HS-5 (cell line): ENCODE data around the gene RSF1.
"Not testable (repeated sequence)": the region's sequence is repeated elsewhere in the genome, so short reads cannot be mapped to it uniquely, and the experiment has no call there.

Experiments
- DNase-seq: peaks from one replicate; pipeline ENCODE4 v3.0.0-alpha.2; 2012; ENCODE audit warnings: low read depth

The RSF1 gene

GRCh38 chr11:77820565-77821348, at the start of gene RSF1, which contains the start of gene AAMDC:
Gene RSF1 (minus strand): TSS chr11:77820722. CDS start chr11:77820714, 8 bp downstream.
Gene AAMDC (plus strand): TSS chr11:77821144. CDS start chr11:77842497, 21,353 bp downstream.
- DNase-seq, result peak; percentile 90

GRCh38 chr11:77868744-77869143, 48.2 kb upstream of the RSF1 start:
- no peak for DNase-seq

DNA sequence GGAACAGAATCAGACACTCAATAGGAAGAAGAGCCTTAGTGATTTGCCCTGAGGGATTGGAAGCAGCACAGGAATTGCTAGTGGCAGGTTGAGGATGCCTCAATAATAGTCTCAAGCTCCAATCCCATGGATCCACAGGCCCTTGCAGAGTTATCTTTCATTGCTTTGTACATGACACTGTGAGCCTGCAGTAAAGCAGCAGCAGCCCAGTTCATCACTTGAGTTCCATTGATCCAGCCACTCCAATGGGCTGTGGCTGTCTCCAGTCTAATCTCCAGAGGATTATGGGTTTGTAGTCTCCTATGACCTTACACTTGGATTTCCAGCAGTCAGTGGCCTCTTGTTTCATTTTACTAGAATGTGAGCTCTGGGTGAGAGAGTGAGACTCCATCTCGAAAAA, 45.8 kb upstream of the RSF1 start:
- no peak for DNase-seq

- DNase-seq, result no peak
Observed at GRCh38 chr11:77865805-77866204, 45.3 kb upstream of the RSF1 start.

GRCh38 chr11:77861444-77861843, 40.9 kb upstream of the RSF1 start:
- not testable (repeated sequence) for DNase-seq

- DNase-seq, result not testable (repeated sequence)
Observed at GRCh38 chr11:77857906-77858457, 37.5 kb upstream of the RSF1 start.

- no peak for DNase-seq
Observed at GRCh38 chr11:77854838-77855237, 34.3 kb upstream of the RSF1 start.

- no peak for DNase-seq
Observed at GRCh38 chr11:77851503-77851902, 31.0 kb upstream of the RSF1 start.

- not testable (repeated sequence) for DNase-seq
Observed at GRCh38 chr11:77843700-77844099, 23.2 kb upstream of the RSF1 start.

DNA sequence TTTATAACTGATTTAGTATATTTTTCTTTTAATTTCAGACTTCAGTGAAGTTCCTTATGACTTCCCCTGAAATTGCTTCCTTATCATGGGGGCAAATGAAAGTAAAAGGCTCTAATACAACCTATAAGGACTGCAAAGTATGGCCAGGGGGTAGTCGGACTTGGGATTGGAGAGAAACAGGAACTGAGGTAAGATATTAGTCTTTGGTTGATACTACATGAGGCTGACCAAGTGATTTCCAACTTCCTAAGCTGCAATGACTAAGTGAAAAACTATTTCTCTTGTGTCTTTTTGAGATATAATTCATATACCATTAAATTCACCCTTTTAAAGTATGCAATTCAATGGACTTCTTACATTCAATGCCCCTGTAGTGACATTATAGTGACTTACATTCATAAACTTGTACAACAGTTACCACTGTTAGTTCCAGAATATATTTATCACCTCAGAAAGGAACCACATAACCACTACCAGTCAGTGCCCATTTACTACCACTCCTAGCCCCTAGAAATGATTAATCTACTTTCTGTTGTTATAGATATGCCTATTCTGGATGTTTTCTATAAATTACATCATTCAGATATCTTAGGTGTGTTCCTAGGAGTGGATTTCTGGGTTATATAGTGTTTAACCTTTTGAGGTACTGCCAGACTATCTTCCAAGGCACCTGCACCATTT, 22.1 kb upstream of the RSF1 start:
- DNase-seq, result no peak

DNA sequence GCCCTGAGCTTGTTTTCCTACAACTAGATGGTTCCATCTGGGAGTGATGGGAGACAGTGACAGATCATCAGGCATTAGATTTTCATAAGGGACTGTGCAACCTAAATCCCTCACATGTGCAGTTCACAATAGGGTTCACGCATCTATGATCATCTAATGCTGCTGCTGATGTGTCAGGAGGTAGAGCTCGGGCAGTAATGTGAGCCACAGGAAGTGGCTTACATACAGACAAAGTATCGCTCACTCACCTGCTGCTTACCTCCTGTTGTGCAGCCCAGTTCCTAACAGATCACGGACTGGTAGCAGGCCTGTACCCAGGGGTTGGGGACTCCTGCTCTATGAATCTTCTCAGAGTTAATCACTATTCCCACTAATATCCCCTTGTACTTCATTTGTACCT, 12.8 kb upstream of the RSF1 start:
- no peak for DNase-seq

- no peak for DNase-seq
Observed at GRCh38 chr11:77828926-77829325, 8.4 kb upstream of the RSF1 start.

GRCh38 chr11:77823775-77824174, 3.3 kb upstream of the RSF1 start:
- DNase-seq, result no peak

GRCh38 chr11:77822126-77822525, 1.6 kb upstream of the RSF1 start:
- DNase-seq, result not testable (repeated sequence)

DNA sequence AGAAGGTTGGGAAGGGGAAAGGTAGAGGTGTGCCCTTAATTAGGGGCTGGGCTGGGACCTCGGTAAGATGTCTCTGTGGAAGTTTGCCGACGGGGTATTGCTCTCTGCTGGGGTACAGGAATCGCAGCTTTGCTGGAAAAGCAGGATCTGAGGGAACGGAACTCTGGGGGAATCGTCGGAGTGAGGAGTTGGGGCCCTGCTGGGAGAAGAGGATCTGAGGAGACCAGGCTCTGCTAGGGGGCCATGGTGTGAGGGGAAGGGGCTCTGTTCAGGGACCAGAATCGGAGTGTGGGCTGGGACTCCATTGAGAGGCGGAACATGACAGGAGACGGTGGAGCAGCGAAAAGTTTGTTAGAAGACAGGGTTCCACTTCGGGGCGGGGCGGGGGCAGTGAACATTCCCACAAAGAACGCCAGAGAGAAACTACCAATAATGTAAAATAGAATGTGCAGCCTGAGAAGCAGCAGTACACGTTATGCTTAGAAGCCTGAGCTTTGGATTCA, 878 bp upstream of the RSF1 start:
- DNase-seq, result no peak

DNA sequence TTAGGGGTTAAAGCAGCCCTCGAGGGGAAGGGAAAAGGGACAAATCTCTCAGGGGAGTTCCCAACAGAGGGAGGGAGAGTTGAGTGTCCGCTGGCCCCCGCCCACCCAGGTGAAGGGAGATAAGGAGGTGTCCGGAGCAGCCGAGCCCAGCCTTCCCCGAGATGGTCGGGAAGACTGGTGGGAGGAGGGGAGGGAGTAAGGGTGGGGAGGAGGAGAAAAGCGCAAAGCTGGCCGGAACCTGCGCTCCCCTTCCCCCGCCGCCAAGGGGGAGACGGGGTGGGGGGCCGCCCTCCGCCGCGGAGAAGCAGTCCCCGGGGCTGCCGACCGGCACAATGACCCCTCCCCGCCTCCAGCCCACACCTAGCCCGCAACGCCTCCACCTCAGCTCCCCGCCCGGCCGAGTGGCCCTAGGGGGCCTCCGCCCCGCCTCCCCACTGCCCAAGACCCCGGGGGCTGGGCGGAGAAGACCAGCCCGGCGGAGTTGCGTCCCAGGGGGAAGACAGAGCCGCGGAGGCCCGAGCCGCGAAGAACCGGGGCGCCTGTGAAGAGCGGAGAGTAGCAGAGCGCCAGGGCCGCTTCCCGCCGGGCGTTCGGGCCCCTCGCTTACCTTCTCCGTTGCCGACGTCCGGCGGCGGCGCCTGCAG, 479 bp downstream of the RSF1 start:
- DNase-seq, result no peak

DNA sequence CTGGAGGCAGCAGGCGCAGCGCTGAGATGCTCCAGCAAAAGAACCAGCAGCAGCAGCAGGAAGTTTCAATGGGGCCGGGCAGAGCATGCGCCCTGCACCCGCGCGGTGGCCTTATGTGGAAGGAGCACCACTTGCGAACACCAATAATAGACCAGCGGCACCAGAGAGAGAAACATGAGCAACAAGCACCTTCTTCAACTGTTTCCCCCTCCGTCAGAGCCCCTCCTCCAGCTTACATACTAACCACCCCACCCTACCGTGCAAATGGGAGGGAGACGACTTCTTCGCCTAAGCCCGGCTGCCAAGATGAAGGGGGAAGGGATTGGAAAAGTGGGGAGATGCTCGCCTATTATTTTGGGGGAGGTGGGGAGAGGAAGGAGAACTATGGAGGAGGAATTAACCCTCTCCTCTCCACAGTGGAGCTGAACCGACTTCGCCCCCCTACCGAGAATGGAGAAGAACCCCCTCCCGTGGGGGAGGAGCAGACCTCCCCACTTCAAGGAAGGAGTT, 1.1 kb downstream of the RSF1 start:
- DNase-seq, result peak; percentile 43

DNA sequence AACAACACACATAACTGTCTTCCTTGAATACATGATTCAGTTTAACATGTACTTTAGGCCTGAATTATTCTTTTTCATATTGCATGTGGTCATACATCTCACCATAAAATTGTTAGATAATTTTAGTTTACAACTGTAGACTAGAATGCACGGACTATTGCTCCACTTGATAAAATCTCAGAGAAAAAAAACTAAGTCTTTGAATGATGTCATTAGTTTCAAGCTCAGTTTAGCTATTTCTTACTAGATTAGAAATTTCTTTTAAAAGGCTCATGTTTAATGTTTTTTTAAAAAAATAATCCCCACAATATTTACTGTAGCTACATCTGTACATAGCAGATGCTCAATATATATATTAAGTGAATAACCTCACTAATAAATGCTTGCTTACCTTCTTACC, 5.1 kb downstream of the RSF1 start:
- DNase-seq, result no peak

DNA sequence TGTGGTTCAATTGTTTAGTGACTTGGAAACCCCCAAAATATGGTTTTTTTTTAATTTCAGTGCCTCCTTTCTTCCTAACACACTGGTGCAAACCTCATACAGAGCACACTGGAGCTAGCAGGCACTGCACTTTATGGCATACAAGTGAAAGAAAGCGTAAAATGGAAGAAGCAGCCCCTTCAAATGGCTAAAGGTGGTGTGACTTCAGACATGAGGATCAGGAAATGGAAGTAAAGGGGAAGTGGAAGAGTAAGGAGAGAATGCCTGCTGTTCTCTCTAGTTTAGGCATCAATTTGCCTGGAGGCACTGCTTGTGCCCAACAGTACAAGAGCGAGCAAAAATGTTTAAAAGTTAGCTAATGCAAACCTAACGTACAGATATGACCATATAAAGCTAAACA, 5.7 kb downstream of the RSF1 start:
- DNase-seq, result no peak

DNA sequence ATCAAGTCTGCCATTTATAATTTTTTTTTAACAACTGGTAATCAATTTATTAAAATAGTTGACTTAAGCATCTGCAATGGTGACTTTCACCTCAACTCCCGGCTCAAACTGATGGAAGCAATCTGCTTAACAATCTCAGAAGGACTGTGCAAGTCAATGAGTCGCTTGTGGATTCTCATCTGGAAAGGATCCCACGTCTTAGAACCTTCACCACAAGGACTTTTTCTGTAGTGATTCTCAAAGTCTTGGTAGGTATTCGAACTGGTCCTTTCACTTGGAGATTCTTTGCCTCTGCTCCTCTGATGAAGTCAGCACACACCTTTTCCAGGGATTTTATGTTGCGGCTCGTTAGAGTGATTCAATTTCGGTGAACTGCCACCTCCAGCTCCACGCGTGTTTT, 7.3 kb downstream of the RSF1 start:
- DNase-seq, result no peak

DNA sequence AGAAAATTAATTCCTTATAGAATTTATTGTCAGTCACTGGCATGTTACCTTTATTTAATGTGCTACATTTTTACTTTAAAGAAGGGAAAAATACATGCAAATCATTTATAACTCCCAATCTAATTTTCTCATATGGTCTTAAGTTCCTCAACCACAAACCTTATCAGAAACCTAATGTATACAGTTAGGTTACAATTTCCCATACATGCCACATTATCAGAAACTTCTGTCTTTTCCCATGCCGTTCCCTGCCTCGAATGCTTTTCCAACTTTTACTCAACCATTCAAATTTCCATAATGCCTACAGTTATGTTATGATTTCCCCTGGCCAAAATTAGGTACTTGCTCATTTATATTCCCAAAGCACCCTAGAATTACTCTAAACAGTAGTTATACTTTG, 13.5 kb downstream of the RSF1 start:
- no peak for DNase-seq

GRCh38 chr11:77806415-77806814, 14.1 kb downstream of the RSF1 start:
- DNase-seq, result no peak
